ENCODE data around the gene MS4A6E. TPM values are rescaled to one million over a fixed set of nuclear protein-coding genes. Genes with fewer than 3 reads are reported as not detected.

Gene MS4A6E
- polyA plus RNA-seq, 1 of the 3 experiments (the other 2 are of a cell fraction): not detected

GRCh38 chr11:60362241-60362640 is 35.2 kb downstream of the MS4A6E start:
- TF ChIP-seq TAF1 (IDR thresholded peaks at IDR 0.05; ENCODE audit: borderline replicate concordance, low read depth, low read length) (no peak), USF2 (IDR thresholded peaks at IDR 0.05; ENCODE audit: borderline replicate concordance, low read depth, low read length) (no peak), MXI1 (IDR thresholded peaks at IDR 0.05; ENCODE audit: low read depth, low read length) (no peak), SMC3 (IDR thresholded peaks at IDR 0.05; ENCODE audit: low read depth, low read length) (no peak), ELF1 (IDR thresholded peaks at IDR 0.05) (no peak), MAX (IDR thresholded peaks at IDR 0.05; ENCODE audit: low read depth) (no peak), CHD2 (IDR thresholded peaks at IDR 0.05; ENCODE audit: low read length, partially characterized antibody) (no peak), YY1 (IDR thresholded peaks at IDR 0.05; ENCODE audit: low read depth) (no peak), FOXM1 (IDR thresholded peaks at IDR 0.05; ENCODE audit: low read depth) (no peak), RCOR1 (IDR thresholded peaks at IDR 0.05; ENCODE audit: low read length) (no peak), NFIC (IDR thresholded peaks at IDR 0.05; ENCODE audit: borderline replicate concordance) (no peak), MEF2A (IDR thresholded peaks at IDR 0.05; ENCODE audit: borderline replicate concordance, low read depth) (no peak), TCF12 (IDR thresholded peaks at IDR 0.05) (no peak)
- Histone ChIP-seq H3K4me2 (no peak overlapping the region), H2AFZ (ENCODE audit: low read depth) (no peak overlapping the region), H3K9me3 (no peaks in the 10 kb centered on the region), H3K9ac (no peak overlapping the region), H3K4me3 (ENCODE audit: low read depth in 2 of 2, low read length in 1 of 2) (no peak overlapping the region), H3K36me3 (replicated peaks in 1 of 2; ENCODE audit: control insufficient read depth in 1 of 2, insufficient read depth in 2 of 2, low read length in 1 of 2) (no peaks in the 10 kb centered on the region), H4K20me1 (ENCODE audit: insufficient read depth) (no peaks in the 10 kb centered on the region), H3K4me1 (ENCODE audit: control insufficient read depth in 1 of 2, insufficient read depth in 2 of 2, low read depth in 1 of 2, low read length in 1 of 2) (no peaks in the 10 kb centered on the region), H3K79me2 (ENCODE audit: insufficient read depth) (no peaks in the 10 kb centered on the region), H3K27ac (ENCODE audit: low read depth in 2 of 2, low read length in 1 of 2) (no peak overlapping the region), H3F3A (replicated peaks; ENCODE audit: insufficient read depth) (no peaks in the 10 kb centered on the region), H3K27me3 (ENCODE audit: insufficient read depth) (peaks cover 8% of the 10 kb centered on the region), H3K9me2 (no peaks in the 10 kb centered on the region)
- ChIA-PET CTCF (interaction anchor here (1.6 to 2.0 kb wide), 3 partner anchors 18 to 257 kb away, joined by 4 to 21 read pairs (median 17); no protein-coding TSS in a partner anchor), POLR2A (no interaction called here)
- DNase-seq: no peak
- 0% methylated on average over 1 of the region's 1 CpG for WGBS (ENCODE audit: low lambda C conversion rate)

GRCh38 chr11:60363542-60364470 is 36.8 kb downstream of the MS4A6E start:
- Histone ChIP-seq H3K4me1 (ENCODE audit: control insufficient read depth in 1 of 2, insufficient read depth in 2 of 2, low read depth in 1 of 2, low read length in 1 of 2) (no peaks in the 10 kb centered on the region), H3K27ac (ENCODE audit: low read depth in 2 of 2, low read length in 1 of 2) (no peak overlapping the region), H4K20me1 (ENCODE audit: insufficient read depth) (no peaks in the 10 kb centered on the region), H3K4me2 (no peak overlapping the region), H2AFZ (ENCODE audit: low read depth) (no peak overlapping the region), H3K27me3 (ENCODE audit: insufficient read depth) (peaks cover 18% of the 10 kb centered on the region), H3K79me2 (ENCODE audit: insufficient read depth) (no peaks in the 10 kb centered on the region), H3K9me3 (no peaks in the 10 kb centered on the region), H3K9ac (no peak overlapping the region), H3K9me2 (no peaks in the 10 kb centered on the region), H3K36me3 (replicated peaks in 1 of 2; ENCODE audit: control insufficient read depth in 1 of 2, insufficient read depth in 2 of 2, low read length in 1 of 2) (no peaks in the 10 kb centered on the region), H3F3A (replicated peaks; ENCODE audit: insufficient read depth) (no peaks in the 10 kb centered on the region), H3K4me3 (ENCODE audit: low read depth in 2 of 2, low read length in 1 of 2) (no peak overlapping the region)
- TF ChIP-seq PBX3 (IDR thresholded peaks at IDR 0.05) (no peak), EZH2phosphoT487 (IDR thresholded peaks at IDR 0.05; ENCODE audit: borderline replicate concordance, low read depth) (no peak), USF2 (IDR thresholded peaks at IDR 0.05; ENCODE audit: borderline replicate concordance, low read depth, low read length) (no peak), SMC3 (IDR thresholded peaks at IDR 0.05; ENCODE audit: low read depth, low read length) (peak; percentile 72), CTCF (IDR thresholded peaks at IDR 0.05) (peak; percentile 73), RAD21 (IDR thresholded peaks at IDR 0.05; ENCODE audit: low read length) (peak; percentile 61)
- CTCF ChIA-PET: interaction anchor here (0.6 to 2.0 kb wide), 19 partner anchors 9 to 1029 kb away, joined by 3 to 21 read pairs (median 4); no protein-coding TSS in a partner anchor
- WGBS (ENCODE audit: low lambda C conversion rate): 6% methylated on average over 7 of the region's 7 CpGs
- DNase-seq: peak; percentile 40
- POLR2A ChIA-PET: no interaction called here
